Thoracic aorta (tissue), 2 donors: Measurements from ENCODE around the gene JADE1. TPM values are rescaled to one million over a fixed set of nuclear protein-coding genes. Genes with fewer than 3 reads are reported as not detected.

Experiments
- ATAC-seq: fragments of 150-250 bp; one replicate; pipeline ENCODE4 v1.8.0; 2017; ENCODE audit warnings: low read depth; ENCODE audit not compliant: insufficient number of reproducible peaks, low FRiP score
- DNase-seq: peaks from one replicate; pipeline ENCODE4 v3.0.0-alpha.2; 2020; ENCODE audit warnings: low spot score
- H3K27ac ChIP-seq, 2 donors: fragments of 200-600 bp; sonication (generic); 1 replicate in 1 of 2; 2 replicates in 1 of 2; pipeline ENCODE4 v1.5.1; 2016; ENCODE audit warnings: mild to moderate bottlenecking in 2 of 2, moderate library complexity in 2 of 2
- H3K27me3 ChIP-seq: fragments of 200-600 bp; sonication (generic); replicated peaks from 2 replicates; pipeline ENCODE4 v1.6.0; 2016; ENCODE audit warnings: mild to moderate bottlenecking; ENCODE audit not compliant: insufficient read depth
- H3K36me3 ChIP-seq: fragments of 200-600 bp; sonication (generic); one replicate; pipeline ENCODE4 v1.5.1; 2016
- H3K4me1 ChIP-seq, 2 donors: fragments of 200-600 bp; sonication (generic); 1 replicate in 1 of 2; 2 replicates in 1 of 2; pipeline versions ENCODE4 v1.5.1 to v1.6.0; 2016; ENCODE audit warnings: low read depth in 2 of 2, mild to moderate bottlenecking in 1 of 2; ENCODE audit not compliant: control insufficient read depth in 1 of 2
- H3K4me3 ChIP-seq: fragments of 200-600 bp; sonication (generic); 2 replicates; pipeline ENCODE4 v1.5.1; 2016; ENCODE audit warnings: mild to moderate bottlenecking
- H3K9me3 ChIP-seq: fragments of 200-600 bp; sonication (generic); 2 replicates; pipeline ENCODE4 v1.5.1; 2016
- CTCF ChIP-seq: fragments of 200-600 bp; sonication (generic); IDR thresholded peaks from one replicate; pipeline ENCODE4 v1.5.1; 2019; ENCODE audit warnings: antibody characterized with exemption
- total RNA-seq, 2 donors: library from RNA; depleted of rRNA; stranded (reverse); fragments of >200 nt; gene quantifications; one replicate each; pipeline versions ENCODE4 v1.1.0 to v1.2.3, GENCODE V29; 2016

Gene JADE1
- total RNA-seq, 2 donors from 2014 or later, result 23.7 to 63.8 TPM

- no peak for ATAC-seq
- no peak overlapping the region for H3K4me3 ChIP-seq
- H3K36me3 ChIP-seq, result no peaks in the 10 kb centered on the region
- peaks cover 32 to 70% of the 10 kb centered on the region in 2 donors for H3K4me1 ChIP-seq
- H3K27ac ChIP-seq, result no peak overlapping the region
- no peak for DNase-seq
- no peak for TF ChIP-seq CTCF
- no peaks in the 10 kb centered on the region for H3K27me3 ChIP-seq
- H3K9me3 ChIP-seq, result no peaks in the 10 kb centered on the region
These were observed 17.8 kb downstream of the JADE1 start for GRCh38 chr4:128827296-128827695.

GRCh38 chr4:128830906-128831503, 21.5 kb downstream of the JADE1 start:
- H3K27ac ChIP-seq, result peak overlapping the region in 1 of 2 donors; percentile 2
- H3K27me3 ChIP-seq, result no peaks in the 10 kb centered on the region
- H3K4me1 ChIP-seq, result peaks cover 36 to 57% of the 10 kb centered on the region in 2 donors
- H3K9me3 ChIP-seq, result no peaks in the 10 kb centered on the region
- H3K4me3 ChIP-seq, result peak overlapping the region; percentile 2
- H3K36me3 ChIP-seq, result peaks cover 6% of the 10 kb centered on the region
- DNase-seq, result no peak
- no peak for TF ChIP-seq CTCF
- ATAC-seq, result no peak

- peaks cover 33 to 57% of the 10 kb centered on the region in 2 donors for H3K4me1 ChIP-seq
- no peak overlapping the region for H3K4me3 ChIP-seq
- no peak for ATAC-seq
- TF ChIP-seq CTCF, result no peak
- no peak for DNase-seq
- H3K9me3 ChIP-seq, result no peaks in the 10 kb centered on the region
- peaks cover 6% of the 10 kb centered on the region for H3K36me3 ChIP-seq
- peak overlapping the region; percentile 2 to 12 for H3K27ac ChIP-seq
- no peaks in the 10 kb centered on the region for H3K27me3 ChIP-seq
These were observed 22.2 kb downstream of the JADE1 start for GRCh38 chr4:128831531-128832242.

GRCh38 chr4:128832243-128832625, 22.7 kb downstream of the JADE1 start:
- ATAC-seq (no peak), DNase-seq (no peak)
- peaks cover 6% of the 10 kb centered on the region for H3K36me3 ChIP-seq
- H3K4me1 ChIP-seq, result peaks cover 29 to 58% of the 10 kb centered on the region in 2 donors
- no peak overlapping the region for H3K4me3 ChIP-seq
- H3K9me3 ChIP-seq, result no peaks in the 10 kb centered on the region
- no peak overlapping the region for H3K27ac ChIP-seq
- TF ChIP-seq CTCF, result no peak
- H3K27me3 ChIP-seq, result no peaks in the 10 kb centered on the region

- TF ChIP-seq CTCF, result no peak
- Histone ChIP-seq H3K4me1 (peaks cover 30 to 50% of the 10 kb centered on the region in 2 donors), H3K36me3 (peaks cover 6% of the 10 kb centered on the region), H3K27me3 (no peaks in the 10 kb centered on the region), H3K27ac (peak overlapping the region; percentile 35 to 39), H3K9me3 (no peaks in the 10 kb centered on the region), H3K4me3 (no peak overlapping the region)
- peak; percentile 34 for ATAC-seq
- no peak for DNase-seq
These were observed 26.2 kb downstream of the JADE1 start for GRCh38 chr4:128835498-128836222.
